Neural progenitor cell (in vitro differentiated cells): Measurements from ENCODE around the gene CDH23.

Experiments used
- CTCF ChIP-seq: fragments of 200-600 bp; sonication (generic); IDR thresholded peaks from 2 replicates; pipeline ENCODE4 v1.5.1; 2017; ENCODE audit warnings: antibody characterized with exemption, mild to moderate bottlenecking
- EZH2phosphoT487 ChIP-seq: fragments of 200-600 bp; sonication (generic); IDR thresholded peaks from 2 replicates; pipeline ENCODE4 v1.6.1; 2017; ENCODE audit warnings: antibody characterized with exemption

DNA sequence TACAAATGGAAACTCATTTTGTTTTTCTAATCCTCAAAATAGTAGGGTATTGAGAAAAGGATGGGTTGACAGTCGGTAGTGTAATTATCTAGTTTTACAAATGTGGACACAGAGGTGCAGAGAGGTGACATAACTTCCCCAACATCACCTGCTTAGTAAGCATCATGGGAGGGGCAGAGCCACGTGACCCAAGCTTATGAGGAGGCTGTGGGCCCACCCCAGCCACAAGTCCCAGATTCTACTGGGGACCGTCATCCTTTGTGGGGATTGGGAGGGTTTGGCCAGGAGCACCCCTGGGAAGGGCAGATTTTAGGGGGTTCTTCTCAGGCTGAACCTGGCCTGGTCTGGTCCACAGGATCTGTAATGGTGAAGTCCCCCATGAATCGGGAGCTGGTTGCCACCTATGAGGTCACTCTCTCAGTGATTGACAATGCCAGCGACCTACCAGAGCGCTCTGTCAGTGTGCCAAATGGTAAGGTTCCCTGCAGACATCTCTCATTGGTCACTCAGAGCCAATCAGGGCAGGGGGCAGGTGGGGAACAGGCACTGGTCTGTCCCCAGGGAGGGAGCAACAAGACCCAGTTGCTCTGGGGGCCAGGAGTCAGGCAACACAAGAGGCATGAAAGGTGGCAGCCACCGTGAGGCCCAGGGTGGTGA lies 400.2 kb downstream of the CDH23 start:
- no peak for TF ChIP-seq EZH2phosphoT487
- no peak for TF ChIP-seq CTCF
